Amygdala (tissue), 56 donors: ENCODE data around the gene TBC1D2B.
"Not testable (repeated sequence)": the region's sequence is repeated elsewhere in the genome, so short reads cannot be mapped to it uniquely, and the experiment has no call there.

Source experiments
- DNase-seq, 56 donors: peaks; one replicate each; lab custom pipeline; 2025; lab: John Stamatoyannopoulos, UW

Gene TBC1D2B

DNA sequence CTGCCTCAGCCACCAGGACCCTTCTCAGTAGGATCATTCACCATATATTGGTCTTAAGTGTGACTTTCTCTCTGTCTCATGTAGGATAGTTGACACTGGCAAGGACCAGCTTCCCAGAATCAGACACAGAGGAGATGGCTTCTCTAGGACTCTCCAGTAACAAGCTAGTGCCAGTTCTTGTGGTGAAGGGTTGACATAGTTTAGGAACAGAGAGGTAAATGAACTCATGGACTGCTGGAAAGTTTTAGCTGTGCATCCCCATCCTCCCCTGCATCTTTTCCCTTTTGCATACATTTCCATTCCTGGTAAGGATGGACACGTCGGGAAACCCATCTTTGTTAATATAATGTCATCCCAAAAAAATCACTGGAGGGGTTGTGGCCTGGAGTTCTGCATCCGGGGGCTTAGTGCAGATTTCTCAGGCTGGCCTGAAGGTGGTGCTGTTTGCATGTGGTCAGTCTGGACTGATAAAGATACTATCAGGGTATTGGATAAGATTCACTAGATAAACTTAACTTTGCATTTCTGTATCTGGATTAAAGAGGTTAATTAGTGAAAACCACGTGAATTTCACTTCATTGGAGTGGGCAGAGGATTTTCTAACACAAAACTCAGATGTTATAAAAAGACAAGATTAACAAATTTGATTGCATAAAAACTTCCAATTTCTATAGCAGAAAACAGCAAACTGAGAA, 110.8 kb downstream of the TBC1D2B start:
- DNase-seq: peak in 28 of 56 donors; percentile 5 to 66 (median 30)

- no peak for DNase-seq
These were observed 113.3 kb downstream of the TBC1D2B start for GRCh38 chr15:77964193-77964592.

GRCh38 chr15:77959432-77959879, 118.1 kb downstream of the TBC1D2B start:
- DNase-seq: peak in 51 of 56 donors; percentile 6 to 81 (median 51)

- DNase-seq: not testable (repeated sequence)
These were observed 118.6 kb downstream of the TBC1D2B start for GRCh38 chr15:77958716-77959431.

DNA sequence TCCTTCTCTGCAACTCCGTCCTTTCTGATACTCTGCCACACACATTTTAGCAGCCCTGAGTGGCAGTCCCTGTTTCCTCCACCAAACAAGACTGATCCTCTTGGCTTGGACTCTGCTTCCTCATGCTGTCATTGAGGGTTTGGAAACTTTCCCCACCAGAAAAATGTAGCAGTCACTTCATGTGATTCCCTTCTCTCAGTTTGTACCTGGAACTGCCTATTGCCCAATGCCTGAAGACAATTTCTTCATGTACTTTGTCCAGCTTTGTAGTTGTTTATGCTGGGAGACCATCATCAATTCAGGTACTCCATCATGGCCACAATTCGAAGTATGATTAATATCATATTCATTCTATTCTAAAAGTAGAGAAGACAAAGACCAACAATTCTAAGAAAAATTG, 119.5 kb downstream of the TBC1D2B start:
- not testable (repeated sequence) for DNase-seq

GRCh38 chr15:77953926-77954325, 123.6 kb downstream of the TBC1D2B start:
- not testable (repeated sequence) for DNase-seq

- DNase-seq: not testable (repeated sequence)
These were observed 124.5 kb downstream of the TBC1D2B start for GRCh38 chr15:77952928-77953446.

GRCh38 chr15:77951105-77951786, 126.3 kb downstream of the TBC1D2B start:
- not testable (repeated sequence) for DNase-seq

DNA sequence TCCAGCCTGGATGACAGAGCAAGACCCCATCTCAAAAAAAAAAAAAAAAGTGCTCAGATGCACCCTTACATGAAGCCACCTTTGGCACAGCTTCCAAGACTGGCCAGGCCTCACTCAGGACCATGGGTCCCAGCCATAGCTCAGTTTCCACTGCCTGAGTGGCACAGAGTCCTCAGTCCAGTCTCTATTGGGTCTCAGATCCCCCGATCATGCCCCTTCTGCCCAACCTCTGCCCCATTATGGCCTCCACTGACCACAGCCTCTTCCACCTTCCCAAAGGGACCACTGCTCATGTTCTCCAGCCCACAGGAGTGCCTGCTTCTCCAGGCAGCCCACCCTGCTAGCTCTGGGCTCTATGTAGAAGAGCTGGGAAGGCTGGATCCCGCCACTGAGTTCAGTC, 127.0 kb downstream of the TBC1D2B start:
- not testable (repeated sequence) for DNase-seq

DNA sequence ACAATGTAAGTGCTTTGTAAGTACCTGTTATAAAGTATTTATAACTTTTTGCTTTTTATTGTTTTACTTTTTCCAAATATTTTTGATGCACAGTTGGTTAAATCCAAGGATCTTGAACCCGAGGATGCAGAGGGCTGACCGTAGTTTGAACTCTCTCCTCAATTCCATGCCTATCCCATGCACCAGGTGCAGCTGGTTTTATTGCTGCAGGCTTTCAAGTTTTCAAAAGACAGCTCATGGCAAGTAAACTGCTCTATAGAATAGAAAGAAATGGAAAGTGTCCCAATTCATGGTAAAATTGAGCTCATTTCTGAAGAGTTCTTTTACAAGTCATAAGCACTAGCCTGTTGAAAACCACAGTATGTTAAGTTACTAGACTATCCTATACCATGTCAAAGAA, 131.9 kb downstream of the TBC1D2B start:
- DNase-seq: no peak
